Choroid plexus epithelial cell (primary cell): ENCODE results near the gene SH3GL2.

ENCODE experiments used
- DNase-seq: peaks from one replicate; pipeline ENCODE4 v3.0.0-alpha.2; 2010; ENCODE audit warnings: low read depth
- H3K4me3 ChIP-seq: 2 replicates; pipeline ENCODE4 v1.5.1; 2011; ENCODE audit warnings: low read depth, mild to moderate bottlenecking, control low read depth, low read length, moderate library complexity
- TF ChIP-seq, protein P1 (sequence below): conservative IDR thresholded peaks from 2 replicates; pipeline ENCODE4 v1.5.1; 2011; ENCODE audit warnings: low read depth, mild to moderate bottlenecking, control low read depth, inconsistent platforms, low read length, moderate library complexity

SH3GL2 gene

DNA sequence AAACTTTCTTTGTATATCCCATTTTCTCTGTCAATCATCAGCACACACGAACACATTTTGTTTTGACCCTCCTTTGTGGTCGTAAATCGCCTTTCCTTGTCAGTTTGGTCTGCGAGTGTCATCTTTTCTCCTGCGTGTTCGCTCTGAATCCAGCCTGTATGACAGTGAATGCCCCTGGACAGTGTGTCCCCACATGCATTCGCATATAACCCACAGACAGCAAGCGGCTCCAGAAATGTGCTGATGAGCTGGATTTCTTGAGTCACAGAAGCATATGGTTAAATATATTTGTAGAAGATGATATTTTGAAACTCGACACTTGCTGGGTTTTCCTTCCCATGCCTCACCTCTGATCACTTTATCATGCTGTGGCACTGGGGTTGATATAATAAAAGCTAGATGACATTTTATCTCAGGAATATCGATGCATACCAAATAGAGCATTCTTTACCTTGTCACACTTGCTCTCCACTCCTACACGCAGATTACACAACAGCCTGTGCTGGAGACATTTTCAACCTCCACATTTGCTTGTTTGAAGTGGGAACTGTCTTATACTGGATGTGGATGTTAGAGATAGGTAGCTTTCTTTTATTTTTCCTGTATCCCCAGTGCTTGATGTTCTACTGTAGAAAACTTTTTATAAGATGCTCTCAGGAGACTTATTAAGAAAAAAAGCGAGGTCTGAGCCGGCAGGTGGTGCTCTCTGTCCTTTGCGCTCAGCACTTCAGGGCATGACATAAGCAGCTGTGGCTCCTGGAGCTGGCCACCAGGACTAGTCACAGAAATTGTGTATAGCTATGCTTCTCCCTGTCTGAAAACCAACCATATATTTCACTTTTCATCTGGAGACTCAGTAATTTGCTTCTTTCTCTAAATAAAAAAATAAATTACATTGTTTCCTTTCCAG is 215.1 kb downstream of the SH3GL2 start:
- TF ChIP-seq, protein P1, sequence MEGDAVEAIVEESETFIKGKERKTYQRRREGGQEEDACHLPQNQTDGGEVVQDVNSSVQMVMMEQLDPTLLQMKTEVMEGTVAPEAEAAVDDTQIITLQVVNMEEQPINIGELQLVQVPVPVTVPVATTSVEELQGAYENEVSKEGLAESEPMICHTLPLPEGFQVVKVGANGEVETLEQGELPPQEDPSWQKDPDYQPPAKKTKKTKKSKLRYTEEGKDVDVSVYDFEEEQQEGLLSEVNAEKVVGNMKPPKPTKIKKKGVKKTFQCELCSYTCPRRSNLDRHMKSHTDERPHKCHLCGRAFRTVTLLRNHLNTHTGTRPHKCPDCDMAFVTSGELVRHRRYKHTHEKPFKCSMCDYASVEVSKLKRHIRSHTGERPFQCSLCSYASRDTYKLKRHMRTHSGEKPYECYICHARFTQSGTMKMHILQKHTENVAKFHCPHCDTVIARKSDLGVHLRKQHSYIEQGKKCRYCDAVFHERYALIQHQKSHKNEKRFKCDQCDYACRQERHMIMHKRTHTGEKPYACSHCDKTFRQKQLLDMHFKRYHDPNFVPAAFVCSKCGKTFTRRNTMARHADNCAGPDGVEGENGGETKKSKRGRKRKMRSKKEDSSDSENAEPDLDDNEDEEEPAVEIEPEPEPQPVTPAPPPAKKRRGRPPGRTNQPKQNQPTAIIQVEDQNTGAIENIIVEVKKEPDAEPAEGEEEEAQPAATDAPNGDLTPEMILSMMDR = peak; percentile 26
- DNase-seq = peak; percentile 15
- no peak overlapping the region for H3K4me3 ChIP-seq

GRCh38 chr9:17795744-17796143 is 216.9 kb downstream of the SH3GL2 start:
- TF ChIP-seq, protein P1 = no peak
- no peak for DNase-seq

DNA sequence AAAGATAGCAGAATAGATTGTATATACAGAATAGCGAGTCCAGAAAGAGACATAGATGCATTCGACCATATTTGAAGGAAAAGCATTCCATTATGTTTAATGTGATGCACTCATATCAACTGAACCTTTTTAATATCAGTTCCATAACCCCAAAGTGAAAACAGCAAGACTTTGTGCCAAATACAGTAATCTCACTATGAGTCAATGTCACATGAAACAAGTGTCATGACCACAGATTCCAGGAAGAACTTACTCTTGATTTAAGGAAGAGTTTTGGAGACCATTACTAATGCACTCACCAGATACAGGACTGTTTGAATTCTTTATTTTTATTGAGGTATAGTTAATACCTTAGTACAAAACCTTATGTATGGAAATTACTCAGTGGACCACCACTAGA is 220.5 kb downstream of the SH3GL2 start:
- peak; percentile 39 for DNase-seq
- H3K4me3 ChIP-seq = no peak overlapping the region
- TF ChIP-seq, protein P1 = no peak

More at GRCh38 chr9:17795744-17796143, 216.9 kb downstream of the SH3GL2 start:
- no peak overlapping the region for H3K4me3 ChIP-seq

DNA sequence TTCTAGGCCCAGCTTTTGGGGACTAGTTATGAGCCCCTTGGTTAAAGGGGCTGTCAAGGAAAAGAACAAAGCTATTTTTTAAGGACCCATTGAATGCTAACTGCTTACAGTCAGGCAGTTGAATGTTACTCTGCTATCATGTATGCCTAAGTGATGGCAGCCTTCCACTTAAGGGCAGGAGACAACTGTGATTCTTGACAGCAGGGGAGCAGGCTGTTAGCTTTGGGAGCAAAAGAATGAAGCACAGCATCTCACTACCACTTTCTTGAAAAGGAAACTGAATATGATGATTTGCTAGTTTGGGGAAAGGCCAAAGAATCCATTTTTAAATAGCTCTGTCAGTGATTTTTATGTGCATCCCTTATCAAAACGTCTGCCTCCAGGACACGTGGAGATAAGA is 221.6 kb downstream of the SH3GL2 start:
- H3K4me3 ChIP-seq = no peak overlapping the region
- no peak for DNase-seq
- TF ChIP-seq, protein P1 = no peak

GRCh38 chr9:17802249-17802857 is 223.5 kb downstream of the SH3GL2 start:
- TF ChIP-seq, protein P1 = peak; percentile 69
- no peak overlapping the region for H3K4me3 ChIP-seq
- DNase-seq = peak; percentile 43

GRCh38 chr9:17807613-17808282 is 228.9 kb downstream of the SH3GL2 start:
- no peak for DNase-seq
- H3K4me3 ChIP-seq = no peak overlapping the region
- TF ChIP-seq, protein P1 = no peak
